HG03025 (cell line): ENCODE measurements around the gene NOC4L.
"Not testable (repeated sequence)": the region's sequence is repeated elsewhere in the genome, so short reads cannot be mapped to it uniquely, and the experiment has no call there.

Source experiments
- ATAC-seq: cut with Tn5 transposase; IDR thresholded peaks from one replicate; pipeline ENCODE4 v1.9.1; 2021; ENCODE audit warnings: mild to moderate bottlenecking, moderate library complexity; ENCODE audit not compliant: unreplicated experiment, low FRiP score

The NOC4L gene

GRCh38 chr12:132121283-132121682 lies 23.0 kb upstream of the NOC4L start:
- ATAC-seq = no peak

DNA sequence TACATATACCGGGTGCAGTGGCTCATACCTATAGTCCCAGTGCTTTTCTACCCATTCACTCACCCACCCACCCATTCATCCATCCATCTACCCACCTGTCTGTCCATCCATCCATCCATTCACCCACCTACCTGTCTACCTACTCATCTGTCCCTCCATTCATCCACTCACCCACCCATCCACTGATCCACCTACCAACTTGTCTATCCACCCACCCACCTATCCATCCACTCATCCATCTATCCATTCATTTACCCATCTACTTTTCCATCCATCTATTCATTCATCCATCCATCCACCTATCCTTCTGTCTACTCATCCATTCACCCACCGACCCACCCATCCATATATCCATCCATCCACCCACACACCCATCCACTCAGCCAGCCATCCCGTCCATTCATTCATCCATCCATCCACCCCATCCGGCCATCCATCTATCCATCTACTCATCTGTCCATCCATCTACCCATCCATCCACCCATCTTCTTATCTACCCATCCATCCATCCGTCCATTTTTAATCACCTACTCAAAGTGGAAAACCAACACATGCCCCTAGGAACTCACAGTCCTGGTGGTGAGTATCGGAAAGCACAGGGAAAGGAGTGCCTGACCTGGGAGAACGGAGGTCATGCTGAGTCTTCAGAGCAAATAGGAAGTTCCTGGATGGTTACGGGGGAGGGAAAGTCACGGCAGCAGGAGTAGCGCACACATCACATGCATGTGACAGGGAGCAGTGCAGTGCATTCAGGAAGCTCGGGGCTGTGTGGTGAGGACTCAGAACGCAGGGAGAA lies 20.1 kb upstream of the NOC4L start:
- ATAC-seq = no peak

GRCh38 chr12:132124766-132125425 lies 19.4 kb upstream of the NOC4L start:
- no peak for ATAC-seq

DNA sequence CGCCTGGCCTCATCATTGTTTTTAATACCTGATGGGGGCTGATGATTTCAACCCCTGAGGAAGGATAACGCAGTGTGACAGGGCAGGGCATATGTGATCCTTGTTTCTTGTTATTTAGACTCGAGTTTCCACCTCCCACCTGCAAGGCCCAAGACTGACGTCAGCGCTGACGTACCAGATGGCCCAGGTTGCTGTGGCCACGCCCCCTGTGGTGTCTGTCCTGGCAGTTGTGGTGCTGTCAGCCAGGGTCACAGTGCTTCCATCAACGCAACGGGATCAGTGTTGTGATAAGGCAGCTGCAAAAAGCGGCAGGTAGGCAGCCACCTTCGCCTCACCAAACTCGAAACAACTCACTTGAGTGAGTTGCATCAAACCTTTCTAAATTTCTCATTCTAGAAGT lies 18.5 kb upstream of the NOC4L start:
- ATAC-seq = no peak

DNA sequence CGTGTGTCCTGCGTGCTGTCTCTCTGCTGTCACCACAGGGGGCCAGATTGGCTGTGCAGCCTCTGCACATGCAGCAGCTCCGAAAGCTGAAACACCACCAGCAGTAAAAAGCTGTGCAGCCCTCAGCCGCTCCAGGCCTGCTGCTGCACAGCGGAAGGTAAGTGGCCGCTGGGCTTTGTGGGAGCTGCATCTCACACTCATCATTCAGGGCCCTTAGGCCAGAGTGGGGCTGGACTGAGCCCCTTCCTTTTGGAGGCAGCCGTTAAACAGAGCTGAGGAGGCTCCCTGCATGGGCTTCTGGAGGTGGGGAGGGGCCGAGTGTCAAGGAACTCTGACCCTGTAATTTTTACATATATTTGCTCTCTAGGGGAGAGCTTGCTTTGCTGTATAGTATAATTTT lies 17.2 kb upstream of the NOC4L start:
- ATAC-seq = no peak

DNA sequence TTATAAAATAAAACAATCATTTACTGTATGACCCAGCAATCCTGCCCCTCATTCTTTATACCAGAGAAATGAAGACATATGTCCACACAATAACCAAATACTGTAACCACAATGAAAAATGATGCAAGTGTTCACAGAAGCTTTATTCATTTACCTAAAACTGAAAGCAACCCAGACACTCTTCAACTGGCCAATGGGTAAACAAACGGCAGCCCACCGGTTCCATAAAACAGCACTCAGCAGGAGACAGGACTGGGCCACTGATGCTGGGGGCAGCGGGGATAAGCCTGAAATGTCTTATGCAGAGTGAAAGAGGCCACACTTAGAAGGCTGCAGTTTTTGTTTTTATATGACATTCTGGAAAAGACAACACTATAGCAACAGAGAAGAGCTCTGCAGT lies 15.2 kb upstream of the NOC4L start:
- ATAC-seq = no peak

- ATAC-seq = no peak
Measured at GRCh38 chr12:132130690-132131089, 13.6 kb upstream of the NOC4L start.

GRCh38 chr12:132131229-132131628 lies 13.0 kb upstream of the NOC4L start:
- no peak for ATAC-seq

DNA sequence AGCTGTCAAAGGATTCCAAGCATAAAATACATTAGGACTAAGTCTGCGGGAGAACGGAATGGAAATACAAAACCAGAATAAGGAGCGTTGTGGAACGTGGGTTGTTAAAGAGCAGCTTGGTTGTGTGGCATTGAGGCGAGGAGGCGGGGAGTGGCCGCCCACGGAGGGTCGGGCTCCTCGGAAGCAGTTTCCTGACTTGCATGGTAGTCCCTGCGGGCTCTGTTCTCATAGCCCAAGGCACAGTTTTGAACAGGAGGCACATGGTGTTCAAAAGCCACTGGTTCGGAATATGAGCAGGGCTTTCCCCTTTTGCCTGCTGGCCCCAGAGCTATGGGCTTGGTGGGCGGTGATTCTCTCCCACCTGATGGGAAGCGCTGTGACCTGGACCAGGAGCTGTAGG lies 12.3 kb upstream of the NOC4L start:
- ATAC-seq = no peak

- ATAC-seq = no peak
Measured at GRCh38 chr12:132132609-132133430, 11.4 kb upstream of the NOC4L start.

GRCh38 chr12:132133952-132134652 lies 10.2 kb upstream of the NOC4L start:
- ATAC-seq = no peak

DNA sequence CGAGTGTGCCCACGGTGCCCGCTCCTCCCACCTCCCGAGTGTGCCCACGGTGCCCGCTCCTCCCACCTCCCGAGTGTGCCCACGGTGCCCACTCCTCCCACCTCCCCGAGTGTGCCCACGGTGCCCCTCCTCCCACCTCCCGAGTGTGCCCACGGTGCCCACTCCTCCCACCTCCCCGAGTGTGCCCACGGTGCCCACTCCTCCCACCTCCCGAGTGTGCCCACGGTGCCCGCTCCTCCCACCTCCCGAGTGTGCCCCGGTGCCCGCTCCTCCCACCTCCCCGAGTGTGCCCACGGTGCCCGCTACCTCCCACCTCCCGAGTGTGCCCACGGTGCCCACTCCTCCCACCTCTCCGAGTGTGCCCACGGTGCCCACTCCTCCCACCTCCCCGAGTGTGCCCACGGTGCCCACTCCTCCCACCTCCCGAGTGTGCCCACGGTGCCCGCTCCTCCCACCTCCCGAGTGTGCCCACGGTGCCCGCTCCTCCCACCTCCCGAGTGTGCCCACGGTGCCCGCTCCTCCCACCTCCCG lies 9.5 kb upstream of the NOC4L start:
- not testable (repeated sequence) for ATAC-seq

GRCh38 chr12:132136226-132136625 lies 8.0 kb upstream of the NOC4L start:
- not testable (repeated sequence) for ATAC-seq

DNA sequence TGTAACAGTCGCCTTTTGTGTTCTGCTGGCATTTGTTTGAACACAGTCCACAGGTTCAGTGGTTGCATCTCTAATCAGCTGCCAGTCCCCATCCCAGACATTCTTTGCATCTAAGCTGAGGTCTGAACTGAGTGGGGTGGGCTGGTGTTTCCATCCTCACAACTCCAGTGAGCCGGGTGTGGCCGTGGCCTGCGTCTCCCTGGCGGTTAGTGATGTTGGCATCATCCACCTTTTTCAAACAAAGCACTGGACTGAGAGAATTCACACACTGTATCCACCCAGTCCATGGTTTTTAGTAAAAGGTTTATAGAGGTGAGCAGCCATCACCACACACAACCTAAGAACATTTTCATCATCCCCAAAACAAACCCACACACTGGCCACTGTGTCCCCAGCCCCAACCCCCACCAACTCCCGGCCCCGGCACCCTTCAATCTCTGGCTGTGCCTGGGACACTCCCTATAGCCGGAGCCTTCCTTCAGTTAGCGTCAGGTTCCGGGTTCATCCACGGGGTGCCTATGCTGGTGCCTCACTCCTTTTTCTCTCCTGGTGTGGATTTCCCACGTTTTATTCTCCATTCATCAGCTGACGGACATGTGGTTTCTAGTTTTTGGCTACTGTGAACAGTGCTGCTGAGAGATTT lies 6.7 kb upstream of the NOC4L start:
- ATAC-seq = no peak

- ATAC-seq = no peak
Measured at GRCh38 chr12:132138941-132139871, 5.1 kb upstream of the NOC4L start.

DNA sequence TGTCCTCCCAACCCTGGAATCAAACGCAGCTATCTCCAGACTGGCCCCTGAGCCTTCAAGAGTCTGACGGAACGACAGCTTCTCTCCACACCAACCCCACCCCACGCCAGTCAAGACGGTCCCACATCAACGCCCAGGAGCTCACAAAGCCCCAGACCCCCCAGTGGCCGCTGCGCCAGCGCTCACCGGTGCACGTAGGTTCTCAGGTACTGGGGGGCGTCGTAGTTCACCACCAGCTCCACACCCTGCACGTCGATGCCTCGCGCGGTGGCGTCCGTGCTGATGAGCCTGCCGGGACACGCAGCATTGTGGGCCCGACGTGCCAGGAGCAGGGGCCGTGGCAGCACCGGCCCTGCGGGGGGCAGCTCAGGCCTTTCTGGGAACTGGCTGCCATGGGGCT lies 4.3 kb upstream of the NOC4L start:
- ATAC-seq = no peak

DNA sequence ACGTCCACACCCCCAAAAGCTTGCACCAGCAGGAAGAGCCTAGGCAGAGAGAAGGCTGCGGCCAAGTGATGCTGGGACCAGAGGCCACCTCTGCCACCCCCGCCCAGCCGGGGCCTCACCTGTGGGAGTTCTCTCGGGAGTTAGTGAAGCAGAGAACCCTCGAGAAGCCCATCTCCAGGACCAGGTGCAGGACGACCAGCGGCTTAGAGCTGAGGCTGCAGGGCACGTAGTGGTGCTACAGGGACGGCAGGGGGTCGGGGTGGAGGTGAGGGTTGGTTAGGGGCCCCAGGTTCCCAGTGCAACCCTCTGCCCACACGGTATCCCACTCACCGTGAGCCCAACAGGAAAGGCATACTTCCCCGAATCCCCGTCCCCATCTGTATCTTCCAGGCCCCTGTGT lies 3.8 kb upstream of the NOC4L start:
- no peak for ATAC-seq

DNA sequence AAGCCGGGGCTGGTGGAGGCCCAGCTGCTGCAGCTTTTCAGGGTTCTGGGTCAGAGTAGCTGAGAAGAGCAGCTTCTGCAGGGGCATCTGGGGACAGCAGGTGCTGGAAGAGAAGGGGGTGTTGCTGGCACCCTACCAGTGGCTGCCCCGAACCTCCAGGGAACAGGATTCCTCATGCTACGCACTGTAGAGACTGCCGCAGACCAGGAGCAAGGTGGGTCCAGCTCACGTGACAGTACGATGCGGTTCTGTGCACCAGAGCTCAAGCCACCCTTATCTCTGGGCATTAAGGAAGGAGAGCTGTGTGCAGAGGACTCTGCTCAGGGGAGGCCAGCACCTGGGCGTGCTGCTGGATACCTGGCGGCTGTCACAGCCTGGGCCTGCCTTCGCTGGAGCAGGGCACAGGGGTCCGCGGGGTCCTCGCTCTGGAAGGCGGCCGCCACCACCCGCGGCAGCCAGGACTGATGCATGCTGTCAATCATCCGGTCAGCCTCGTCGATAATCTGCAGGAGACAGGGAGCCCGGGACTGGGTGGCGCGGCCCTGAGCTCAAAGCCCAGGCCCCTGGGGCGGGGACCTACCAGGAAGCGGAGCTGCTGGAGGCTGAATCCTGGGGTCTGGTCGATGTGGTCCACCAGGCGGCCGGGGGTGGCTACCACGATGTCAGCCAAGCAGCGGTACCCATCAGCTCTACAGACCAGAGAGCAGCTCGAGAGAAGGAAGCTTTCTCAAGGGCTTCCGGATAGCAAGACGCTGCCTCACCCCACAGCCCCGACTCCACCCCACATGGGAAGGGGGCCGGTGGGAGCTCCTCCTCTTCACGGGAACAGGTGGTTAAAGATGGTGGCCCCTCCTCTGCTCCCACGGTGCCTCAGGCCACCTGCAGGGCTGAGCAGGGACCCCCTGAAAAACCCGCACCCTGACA lies 3.1 kb upstream of the NOC4L start:
- ATAC-seq = no peak
